CD4-positive, alpha-beta memory T cell (primary cell): ENCODE data around the gene ZFYVE9. TPM values are rescaled to one million over a fixed set of nuclear protein-coding genes. Genes with fewer than 3 reads are reported as not detected.
"Not testable (repeated sequence)": the region's sequence is repeated elsewhere in the genome, so short reads cannot be mapped to it uniquely, and the experiment has no call there.

Source experiments
- CTCF ChIA-PET: fragments of 350-600 bp; sonication (Branson Sonifier 250); formaldehyde crosslinking; loops from one replicate; lab custom pipeline; 2021; ENCODE audit warnings: inconsistent platforms; ENCODE audit not compliant: partially characterized antibody; lab: Charles Lee
- POLR2A ChIA-PET: fragments of 350-600 bp; sonication (Branson Sonifier 250); formaldehyde crosslinking; loops from one replicate; lab custom pipeline; 2021; ENCODE audit not compliant: partially characterized antibody; lab: Charles Lee
- DNase-seq, 5 donors: peaks; one replicate each; pipeline versions ENCODE4 v3.0.0 to v3.0.0-alpha.2; 2020 to 2022; ENCODE audit warnings: mixed read lengths in 1 of 5
- H3K27ac ChIP-seq: one replicate; pipeline ENCODE4 v1.7.0; 2013; ENCODE audit warnings: low read depth, low read length
- H3K27me3 ChIP-seq: 2 replicates; pipeline ENCODE4 v1.7.0; 2013; ENCODE audit warnings: mild to moderate bottlenecking, low read length, moderate library complexity; ENCODE audit not compliant: insufficient read depth
- H3K36me3 ChIP-seq: 2 replicates; pipeline ENCODE4 v1.7.0; 2013; ENCODE audit warnings: mild to moderate bottlenecking, low read length, moderate library complexity; ENCODE audit not compliant: insufficient read depth
- H3K4me1 ChIP-seq: 2 replicates; pipeline ENCODE4 v1.7.0; 2013; ENCODE audit warnings: mild to moderate bottlenecking, low read length, moderate library complexity; ENCODE audit not compliant: insufficient read depth
- H3K4me3 ChIP-seq, 2 donors: one replicate each; pipeline ENCODE4 v1.7.0; 2013; ENCODE audit warnings: low read length in 2 of 2, mild to moderate bottlenecking in 1 of 2
- H3K9me3 ChIP-seq, 2 donors: one replicate each; pipeline ENCODE4 v1.7.0; 2013; ENCODE audit warnings: low read length in 2 of 2, control low read depth in 1 of 2; ENCODE audit not compliant: control insufficient read depth in 1 of 2
- H3K27ac Mint-ChIP-seq, 7 donors: one replicate each; pipeline ENCODE4 v1.8.0; 2020 to 2021; ENCODE audit warnings: mixed read lengths in 7 of 7, mild to moderate bottlenecking in 6 of 7, inconsistent platforms in 3 of 7, moderate library complexity in 3 of 7
- H3K27me3 Mint-ChIP-seq, 2 donors: one replicate each; pipeline ENCODE4 v1.8.0; 2020 to 2021; ENCODE audit warnings: mixed read lengths in 2 of 2
- H3K36me3 Mint-ChIP-seq, 2 donors: one replicate each; pipeline ENCODE4 v1.8.0; 2020 to 2021; ENCODE audit warnings: mixed read lengths in 2 of 2, inconsistent platforms in 1 of 2, mild to moderate bottlenecking in 1 of 2
- H3K4me1 Mint-ChIP-seq, 4 donors: one replicate each; pipeline ENCODE4 v1.8.0; 2020 to 2021; ENCODE audit warnings: mixed read lengths in 4 of 4, mild to moderate bottlenecking in 1 of 4
- H3K4me3 Mint-ChIP-seq, 8 donors: one replicate each; pipeline ENCODE4 v1.8.0; 2020 to 2021; ENCODE audit warnings: mixed read lengths in 8 of 8, mild to moderate bottlenecking in 7 of 8, moderate library complexity in 6 of 8, inconsistent platforms in 3 of 8
- H3K9me3 Mint-ChIP-seq, 8 donors: one replicate each; pipeline ENCODE4 v1.8.0; 2020 to 2021; ENCODE audit warnings: mixed read lengths in 8 of 8, mild to moderate bottlenecking in 5 of 8, inconsistent platforms in 3 of 8, moderate library complexity in 1 of 8
- intact Hi-C: fragments of 100-400 bp; cut with micrococcal nuclease; formaldehyde crosslinking; loops from one replicate; pipeline ENCODE4 v1.15.1; 2023
- polyA plus RNA-seq, 2 donors: library from polyadenylated mRNA; unstranded; fragments of 300-500 nt; fragmentation: Illumina TruSeq; gene quantifications; one replicate each; pipeline ENCODE4 v1.2.3, GENCODE V29; 2021
- total RNA-seq, 2 experiments: library from RNA; stranded (reverse); gene quantifications; one replicate each; pipeline ENCODE4 v1.2.3, GENCODE V29; 2021

ZFYVE9 gene, protein sequence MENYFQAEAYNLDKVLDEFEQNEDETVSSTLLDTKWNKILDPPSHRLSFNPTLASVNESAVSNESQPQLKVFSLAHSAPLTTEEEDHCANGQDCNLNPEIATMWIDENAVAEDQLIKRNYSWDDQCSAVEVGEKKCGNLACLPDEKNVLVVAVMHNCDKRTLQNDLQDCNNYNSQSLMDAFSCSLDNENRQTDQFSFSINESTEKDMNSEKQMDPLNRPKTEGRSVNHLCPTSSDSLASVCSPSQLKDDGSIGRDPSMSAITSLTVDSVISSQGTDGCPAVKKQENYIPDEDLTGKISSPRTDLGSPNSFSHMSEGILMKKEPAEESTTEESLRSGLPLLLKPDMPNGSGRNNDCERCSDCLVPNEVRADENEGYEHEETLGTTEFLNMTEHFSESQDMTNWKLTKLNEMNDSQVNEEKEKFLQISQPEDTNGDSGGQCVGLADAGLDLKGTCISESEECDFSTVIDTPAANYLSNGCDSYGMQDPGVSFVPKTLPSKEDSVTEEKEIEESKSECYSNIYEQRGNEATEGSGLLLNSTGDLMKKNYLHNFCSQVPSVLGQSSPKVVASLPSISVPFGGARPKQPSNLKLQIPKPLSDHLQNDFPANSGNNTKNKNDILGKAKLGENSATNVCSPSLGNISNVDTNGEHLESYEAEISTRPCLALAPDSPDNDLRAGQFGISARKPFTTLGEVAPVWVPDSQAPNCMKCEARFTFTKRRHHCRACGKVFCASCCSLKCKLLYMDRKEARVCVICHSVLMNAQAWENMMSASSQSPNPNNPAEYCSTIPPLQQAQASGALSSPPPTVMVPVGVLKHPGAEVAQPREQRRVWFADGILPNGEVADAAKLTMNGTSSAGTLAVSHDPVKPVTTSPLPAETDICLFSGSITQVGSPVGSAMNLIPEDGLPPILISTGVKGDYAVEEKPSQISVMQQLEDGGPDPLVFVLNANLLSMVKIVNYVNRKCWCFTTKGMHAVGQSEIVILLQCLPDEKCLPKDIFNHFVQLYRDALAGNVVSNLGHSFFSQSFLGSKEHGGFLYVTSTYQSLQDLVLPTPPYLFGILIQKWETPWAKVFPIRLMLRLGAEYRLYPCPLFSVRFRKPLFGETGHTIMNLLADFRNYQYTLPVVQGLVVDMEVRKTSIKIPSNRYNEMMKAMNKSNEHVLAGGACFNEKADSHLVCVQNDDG (N-terminal part only)
- total RNA-seq (10 to 100 TPM; 11.0 to 12.8 TPM), polyA plus RNA-seq (1 to 10 TPM in 1 of 2 donors, under 1 TPM in 1; 0.60 to 2.9 TPM)

DNA sequence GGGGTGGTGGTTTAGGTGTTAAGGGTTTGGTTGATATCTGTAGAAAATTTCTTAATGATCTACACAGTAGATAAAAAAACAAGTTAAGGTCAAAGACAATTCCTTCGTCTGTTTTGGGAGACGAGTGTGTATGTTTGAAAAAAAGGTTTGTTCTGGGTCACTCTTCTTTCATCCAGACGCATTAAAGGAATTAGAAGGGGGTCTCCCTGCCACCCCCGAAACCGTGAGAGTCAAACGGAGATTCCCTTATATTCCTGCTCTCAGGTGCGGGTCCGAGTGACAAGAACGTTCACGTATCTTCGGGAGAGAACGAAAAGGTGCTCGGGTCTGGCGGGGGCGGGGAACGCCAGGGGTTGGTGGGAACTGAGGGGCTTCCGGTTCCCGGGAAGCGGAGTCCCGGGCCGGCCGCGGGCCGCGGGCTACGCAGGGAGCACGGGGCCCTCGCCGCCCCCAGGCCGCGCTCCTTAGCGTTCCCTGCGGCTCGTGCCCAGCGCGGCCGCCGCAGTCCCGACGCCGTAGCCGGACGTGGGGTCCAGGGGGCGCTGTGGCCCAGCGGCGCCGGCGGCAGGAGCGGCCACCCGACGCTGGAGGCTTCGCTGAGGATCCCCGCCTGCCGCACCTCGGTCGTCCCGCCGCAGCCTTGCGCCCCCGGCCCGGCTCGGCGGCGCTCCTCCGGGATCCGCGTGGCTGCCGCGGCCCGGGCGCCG is at the start of gene ZFYVE9:
ZFYVE9 (plus strand) TSS at position 577 of the 707 bp plus-strand sequence. CDS start 91,118 bp downstream, outside the sequence.
- Mint-ChIP-seq H3K27ac (peak within 1 kb of the TSS; percentile 53 to 94 (median 86)), H3K4me3 (peak within 1 kb of the TSS; percentile 87 to 94 (median 91)), H3K27me3 (no peaks in the 10 kb centered on the region), H3K36me3 (peaks cover 0 to 3% of the 10 kb centered on the region in 2 donors), H3K4me1 (peaks cover 32 to 40% (median 35%) of the 10 kb centered on the region in 4 donors), H3K9me3 (no peaks in the 10 kb centered on the region)
- Histone ChIP-seq H3K9me3 (no peaks in the 10 kb centered on the region), H3K36me3 (no peaks in the 10 kb centered on the region), H3K4me1 (peaks cover 43% of the 10 kb centered on the region), H3K27me3 (no peaks in the 10 kb centered on the region), H3K4me3 (peak within 1 kb of the TSS in 1 of 2 donors; percentile 55), H3K27ac (peak within 1 kb of the TSS; percentile 58)
- intact Hi-C loops, result loop anchor here (1.0 to 5.0 kb wide), 5 partner anchors 15 to 546 kb away; partner anchors contain the start of gene TXNDC12
- ChIA-PET POLR2A (interaction anchor here (1.1 to 1.6 kb wide), 4 partner anchors 108 to 561 kb away, joined by 3 to 4 read pairs (median 3); partner anchors contain the start of genes KTI12, ORC1 and PRPF38A), CTCF (interaction anchor here (0.6 kb wide), 1 partner anchor 497 kb away, joined by 3 read pairs; no protein-coding TSS in a partner anchor)
- peak; percentile 61 to 76 (median 70) for DNase-seq

DNA sequence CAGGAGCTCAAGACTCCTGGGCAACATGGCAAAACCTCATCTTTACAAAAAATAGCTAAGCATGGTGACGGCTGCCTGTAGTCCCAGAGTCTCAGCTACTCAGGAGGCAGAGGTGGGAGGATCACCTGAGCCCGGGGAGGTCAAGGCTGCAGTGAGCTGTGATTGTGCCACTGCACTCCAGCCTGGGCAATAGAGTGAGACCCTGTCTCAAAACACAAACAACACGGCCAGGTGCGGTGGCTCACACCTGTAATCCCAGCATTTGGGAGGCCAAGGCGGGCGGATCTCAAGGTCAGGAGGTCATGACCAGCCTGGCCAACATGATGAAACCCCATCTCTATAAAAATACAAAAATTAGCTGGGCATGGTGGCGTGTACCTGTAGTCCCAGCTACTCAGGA is 47.6 kb upstream of the ZFYVE9 start:
- H3K27ac Mint-ChIP-seq, H3K9me3 Mint-ChIP-seq, DNase-seq, H3K36me3 ChIP-seq, H3K27ac ChIP-seq, H3K4me1 ChIP-seq, CTCF ChIA-PET, intact Hi-C loops, H3K4me1 Mint-ChIP-seq, H3K9me3 ChIP-seq, H3K27me3 Mint-ChIP-seq, H3K27me3 ChIP-seq, H3K4me3 ChIP-seq, H3K4me3 Mint-ChIP-seq: not testable (repeated sequence)
- POLR2A ChIA-PET, result interaction anchor here (0.6 kb wide), 1 partner anchor 10 kb away, joined by 4 read pairs; no protein-coding TSS in a partner anchor
- H3K36me3 Mint-ChIP-seq, result peaks cover 16 to 18% of the 10 kb centered on the region in 2 donors

DNA sequence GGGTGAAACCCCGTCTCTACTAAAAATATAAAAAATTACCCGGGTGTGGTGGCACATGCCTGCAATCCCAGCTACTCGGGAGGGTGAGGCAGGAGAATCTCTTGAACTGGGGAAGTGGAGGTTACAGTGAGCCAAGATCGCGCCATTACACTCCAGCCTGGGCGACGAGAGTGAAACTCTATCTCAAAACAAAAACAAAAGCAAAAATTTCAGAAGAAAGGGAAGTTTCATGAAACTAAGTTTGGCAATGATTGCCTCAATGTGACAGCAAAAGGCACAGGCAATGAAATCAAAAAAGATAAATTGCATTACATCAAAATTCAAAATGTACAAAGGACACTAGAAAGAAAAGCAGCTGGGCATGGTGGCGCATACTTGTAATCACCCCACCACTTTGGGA is 45.7 kb upstream of the ZFYVE9 start:
- intact Hi-C loops, result no loop called here
- H3K9me3 ChIP-seq, result no peaks in the 10 kb centered on the region
- no peak for DNase-seq
- H3K4me1 Mint-ChIP-seq, result no peaks in the 10 kb centered on the region
- CTCF ChIA-PET, result no interaction called here
- no peak overlapping the region for H3K4me3 ChIP-seq
- H3K27me3 Mint-ChIP-seq, result no peaks in the 10 kb centered on the region
- H3K27ac Mint-ChIP-seq, result no peak overlapping the region
- H3K4me1 ChIP-seq, result no peaks in the 10 kb centered on the region
- H3K36me3 ChIP-seq, result no peaks in the 10 kb centered on the region
- no peaks in the 10 kb centered on the region for H3K27me3 ChIP-seq
- H3K4me3 Mint-ChIP-seq, result no peak overlapping the region
- POLR2A ChIA-PET, result no interaction called here
- H3K36me3 Mint-ChIP-seq, result peaks cover 3 to 4% of the 10 kb centered on the region in 2 donors
- no peaks in the 10 kb centered on the region for H3K9me3 Mint-ChIP-seq
- no peak overlapping the region for H3K27ac ChIP-seq

DNA sequence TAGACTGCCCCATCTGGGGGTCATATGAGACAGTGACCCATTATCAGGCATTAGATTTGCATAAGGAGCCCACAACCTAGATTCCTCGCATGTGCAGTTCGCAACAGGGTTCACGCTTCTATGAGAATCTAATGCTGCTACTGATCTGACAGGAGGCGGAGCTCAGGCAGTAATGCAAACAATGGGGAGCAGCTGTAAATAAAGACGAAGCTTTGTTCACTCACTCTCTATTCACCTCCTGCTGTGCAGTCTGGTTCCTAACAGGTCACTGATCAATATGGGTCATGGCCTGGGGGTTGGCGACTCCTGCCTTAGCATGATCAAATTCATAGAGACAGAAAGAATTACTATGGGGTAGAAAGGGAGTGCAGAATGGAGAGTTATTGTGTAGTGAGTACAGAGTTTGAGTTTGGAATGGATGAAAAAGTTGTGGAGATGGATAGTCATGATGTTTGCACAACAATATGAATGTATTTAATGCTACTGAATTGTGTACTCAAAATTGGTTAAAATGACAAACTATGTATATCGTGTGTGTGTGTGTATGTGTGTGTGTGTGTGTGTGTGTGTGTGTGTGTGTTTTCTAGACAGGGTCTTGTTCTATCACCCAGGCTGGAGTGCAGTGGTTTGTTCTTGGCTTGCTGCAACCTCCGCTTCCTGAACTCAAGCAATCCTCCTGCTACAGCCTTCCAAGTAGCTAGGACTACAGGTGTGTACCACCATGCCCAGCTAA is 43.6 kb upstream of the ZFYVE9 start:
- no peak overlapping the region for H3K4me3 ChIP-seq
- Mint-ChIP-seq H3K27me3 (no peaks in the 10 kb centered on the region), H3K27ac (no peak overlapping the region), H3K9me3 (no peaks in the 10 kb centered on the region), H3K4me1 (no peaks in the 10 kb centered on the region), H3K36me3 (no peaks in the 10 kb centered on the region), H3K4me3 (no peak overlapping the region)
- no peaks in the 10 kb centered on the region for H3K36me3 ChIP-seq
- H3K27ac ChIP-seq, result no peak overlapping the region
- H3K9me3 ChIP-seq, result no peaks in the 10 kb centered on the region
- intact Hi-C loops, result no loop called here
- DNase-seq, result no peak
- ChIA-PET CTCF (no interaction called here), POLR2A (no interaction called here)
- no peaks in the 10 kb centered on the region for H3K27me3 ChIP-seq
- H3K4me1 ChIP-seq, result no peaks in the 10 kb centered on the region

DNA sequence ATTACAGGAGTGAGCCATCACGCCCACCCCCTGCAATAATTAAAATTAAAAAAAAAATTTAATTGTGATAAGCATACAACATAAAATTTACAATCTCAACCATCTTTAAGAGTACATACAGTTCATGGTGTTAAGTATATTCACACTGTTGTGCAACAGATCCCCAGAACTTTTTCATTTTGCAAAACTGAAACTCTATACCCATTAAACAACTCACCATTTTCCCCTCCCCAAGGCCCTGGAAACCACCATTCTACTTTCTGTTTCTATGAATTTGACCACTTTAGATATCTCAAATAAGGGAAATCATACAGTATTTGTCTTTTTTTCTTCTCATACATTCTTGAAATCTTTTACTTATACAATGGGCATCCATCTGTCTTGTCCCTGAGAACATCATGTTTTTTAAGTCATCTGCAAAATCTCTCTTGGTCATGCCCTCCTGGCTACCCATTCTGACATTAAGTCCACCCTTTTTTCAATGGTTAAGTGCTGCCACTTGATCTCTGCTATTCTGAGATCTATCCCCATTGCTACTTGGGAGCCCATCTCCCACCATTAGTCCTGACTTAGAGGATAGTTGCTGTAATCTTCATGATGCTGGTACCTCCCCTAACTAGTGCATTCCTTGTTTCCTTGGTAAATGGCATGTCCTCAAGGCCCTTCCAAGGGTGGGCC is 39.4 kb upstream of the ZFYVE9 start:
- Mint-ChIP-seq H3K4me3 (no peak overlapping the region), H3K27me3 (no peaks in the 10 kb centered on the region), H3K4me1 (no peaks in the 10 kb centered on the region), H3K9me3 (no peaks in the 10 kb centered on the region), H3K36me3 (no peaks in the 10 kb centered on the region), H3K27ac (no peak overlapping the region)
- intact Hi-C loops, result no loop called here
- Histone ChIP-seq H3K4me1 (no peaks in the 10 kb centered on the region), H3K36me3 (no peaks in the 10 kb centered on the region), H3K9me3 (no peaks in the 10 kb centered on the region), H3K27me3 (no peaks in the 10 kb centered on the region), H3K4me3 (no peak overlapping the region), H3K27ac (no peak overlapping the region)
- DNase-seq, result no peak
- ChIA-PET POLR2A (no interaction called here), CTCF (no interaction called here)

DNA sequence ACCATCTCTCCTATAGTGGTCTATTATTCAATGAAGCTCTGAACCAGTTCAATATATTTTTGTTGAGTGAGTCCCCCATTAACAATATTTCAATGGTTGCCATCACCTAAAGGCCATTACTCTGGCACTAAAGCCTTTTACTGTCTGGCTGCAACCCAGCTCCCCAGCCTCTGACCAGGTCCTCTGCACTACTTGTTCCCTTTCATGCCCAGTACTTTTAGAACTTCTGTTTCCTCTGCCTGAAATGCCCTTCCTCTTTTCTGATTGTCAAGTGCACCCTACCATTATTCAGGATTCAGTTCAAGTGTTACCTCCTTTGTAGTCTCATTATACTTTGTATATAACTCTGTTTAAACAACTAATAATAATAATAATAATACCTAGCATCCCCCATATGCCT is 30.4 kb upstream of the ZFYVE9 start:
- H3K4me3 Mint-ChIP-seq, result no peak overlapping the region
- Histone ChIP-seq H3K36me3 (no peaks in the 10 kb centered on the region), H3K27ac (no peak overlapping the region), H3K4me3 (no peak overlapping the region), H3K4me1 (no peaks in the 10 kb centered on the region), H3K9me3 (no peaks in the 10 kb centered on the region), H3K27me3 (no peaks in the 10 kb centered on the region)
- H3K36me3 Mint-ChIP-seq, result no peaks in the 10 kb centered on the region
- intact Hi-C loops, result no loop called here
- no peaks in the 10 kb centered on the region for H3K4me1 Mint-ChIP-seq
- ChIA-PET POLR2A (no interaction called here), CTCF (no interaction called here)
- no peaks in the 10 kb centered on the region for H3K9me3 Mint-ChIP-seq
- no peak overlapping the region for H3K27ac Mint-ChIP-seq
- H3K27me3 Mint-ChIP-seq, result no peaks in the 10 kb centered on the region
- no peak for DNase-seq
